Testis (tissue), 3 donors: ENCODE measurements around the gene UBR3. TPM values are rescaled to one million over a fixed set of nuclear protein-coding genes. Genes with fewer than 3 reads are reported as not detected.

Experiments
- DNase-seq: peaks from one replicate; pipeline ENCODE4 v3.0.0-alpha.2; 2019
- H3K27ac ChIP-seq, 2 donors: fragments of 200-600 bp; sonication (generic); one replicate each; pipeline ENCODE4 v1.5.1; 2019
- H3K27me3 ChIP-seq: fragments of 200-600 bp; sonication (generic); one replicate; pipeline ENCODE4 v1.5.1; 2019
- H3K36me3 ChIP-seq: fragments of 200-600 bp; sonication (generic); one replicate; pipeline ENCODE4 v1.5.1; 2017; ENCODE audit warnings: low read depth; ENCODE audit errors: missing control alignments
- H3K4me1 ChIP-seq: fragments of 200-600 bp; sonication (generic); one replicate; pipeline ENCODE4 v1.5.1; 2019
- H3K4me3 ChIP-seq, 2 donors: fragments of 200-600 bp; sonication (generic); one replicate each; pipeline ENCODE4 v1.5.1; 2017 to 2019
- H3K9me3 ChIP-seq: fragments of 200-600 bp; sonication (generic); one replicate; pipeline ENCODE4 v1.5.1; 2017
- CTCF ChIP-seq, 3 experiments: fragments of 450-650 bp in 2 of 3; fragments of 200-600 bp in 1 of 3; sonication (generic) in 1 of 3; IDR thresholded peaks; one replicate each; pipeline ENCODE4 v1.5.1; 2016 to 2019; ENCODE audit warnings: antibody characterized with exemption in 3 of 3, mild to moderate bottlenecking in 2 of 3, moderate library complexity in 1 of 3
- POLR2A ChIP-seq: fragments of 450-650 bp; IDR thresholded peaks from one replicate; pipeline ENCODE4 v1.6.1; 2017; ENCODE audit warnings: antibody characterized with exemption, mild to moderate bottlenecking, moderate library complexity
- WGBS, 2 donors: methylation state at CpG; one replicate each; pipeline ENCODE4 v1.1.5; 2018; 5-methylcytosine and 5-hydroxymethylcytosine counted together
- intact Hi-C: fragments of 100-400 bp; cut with DNase I; formaldehyde crosslinking; loops from one replicate; pipeline ENCODE4 v1.15.1; 2023; ENCODE audit warnings: low total_unique reads
- polyA plus RNA-seq: library from polyadenylated mRNA; stranded (reverse); fragments of 350-450 nt; fragmentation: Illumina TruSeq; extraction: RNeasy Lipid Tissue Mini Kit (QIAGEN cat#74804); gene quantifications from one replicate; pipeline ENCODE4 v1.2.3, GENCODE V29; 2014; ENCODE audit warnings: low read depth, low replicate concordance; ENCODE audit not compliant: insufficient read depth
- total RNA-seq, 2 donors: library from RNA; depleted of rRNA; stranded (reverse); fragments of >200 nt; gene quantifications; one replicate each; pipeline ENCODE4 v1.2.3, GENCODE V29; 2016

UBR3 gene
- total and polyA plus RNA-seq, 3 donors from 2014 or later, result 24.3 to 132 (median 122) TPM

DNA sequence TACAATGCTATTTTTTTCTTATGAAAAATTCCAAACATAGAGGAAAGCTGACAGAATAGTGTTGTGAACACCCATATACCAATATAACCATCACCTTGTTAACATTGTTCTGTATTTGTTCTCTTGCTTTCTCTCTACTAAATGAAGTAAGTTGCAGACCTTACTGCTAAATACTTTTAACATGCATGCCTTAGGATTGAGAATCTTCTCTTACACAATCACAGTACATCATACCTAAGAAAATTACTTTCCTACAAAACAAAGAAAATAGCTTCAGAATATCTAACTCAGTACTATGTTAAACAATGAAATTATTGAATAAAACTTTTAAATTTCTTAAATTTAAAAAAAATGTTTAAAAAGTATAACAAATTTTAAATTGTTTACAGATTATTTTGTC, 136.5 kb downstream of the UBR3 start:
- no peak overlapping the region for H3K4me3 ChIP-seq
- H3K36me3 ChIP-seq, result no peaks in the 10 kb centered on the region
- TF ChIP-seq POLR2A (no peak), CTCF (IDR thresholded peaks at IDR 0.05) (no peak)
- intact Hi-C loops, result no loop called here
- H3K9me3 ChIP-seq, result no peaks in the 10 kb centered on the region
- H3K4me1 ChIP-seq, result no peaks in the 10 kb centered on the region
- H3K27ac ChIP-seq, result no peak overlapping the region
- no peaks in the 10 kb centered on the region for H3K27me3 ChIP-seq
- DNase-seq, result no peak

- H3K4me1 ChIP-seq, result no peaks in the 10 kb centered on the region
- TF ChIP-seq CTCF (IDR thresholded peaks at IDR 0.05) (no peak), POLR2A (no peak)
- H3K36me3 ChIP-seq, result no peaks in the 10 kb centered on the region
- no peak overlapping the region for H3K4me3 ChIP-seq
- intact Hi-C loops, result no loop called here
- DNase-seq, result no peak
- H3K27me3 ChIP-seq, result no peaks in the 10 kb centered on the region
- 70% methylated on average over 2 of the region's 2 CpGs for WGBS, 2 donors
- no peaks in the 10 kb centered on the region for H3K9me3 ChIP-seq
- H3K27ac ChIP-seq, result no peak overlapping the region
Observed at GRCh38 chr2:169964740-169965139, 137.5 kb downstream of the UBR3 start.

DNA sequence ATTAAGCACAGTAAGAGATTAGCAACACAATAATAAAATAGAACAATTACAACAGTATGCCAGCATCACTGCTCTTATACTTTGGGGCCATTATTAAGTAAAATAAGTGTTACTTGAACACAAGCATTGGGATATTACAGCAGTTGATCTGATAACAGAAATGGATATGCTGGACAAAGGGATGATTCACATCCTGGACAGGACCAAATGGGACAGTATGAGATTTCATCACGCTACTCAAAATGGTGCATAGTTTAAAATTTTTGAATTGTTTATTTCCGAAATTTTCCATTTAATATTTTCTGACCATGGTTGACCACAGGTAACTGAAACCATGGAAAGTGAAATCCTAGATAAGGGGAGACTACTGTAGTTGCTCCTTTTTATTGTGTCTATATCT, 138.2 kb downstream of the UBR3 start:
- Histone ChIP-seq H3K4me1 (no peaks in the 10 kb centered on the region), H3K27me3 (no peaks in the 10 kb centered on the region), H3K36me3 (no peaks in the 10 kb centered on the region), H3K27ac (no peak overlapping the region), H3K9me3 (no peaks in the 10 kb centered on the region), H3K4me3 (no peak overlapping the region)
- no peak for TF ChIP-seq CTCF (IDR thresholded peaks at IDR 0.05)
- no peak for TF ChIP-seq POLR2A
- WGBS, 2 donors, result 94 to 97% methylated on average over 2 of the region's 2 CpGs
- DNase-seq, result no peak
- intact Hi-C loops, result no loop called here

GRCh38 chr2:169966454-169966853, 139.2 kb downstream of the UBR3 start:
- Histone ChIP-seq H3K9me3 (no peaks in the 10 kb centered on the region), H3K27ac (no peak overlapping the region), H3K4me3 (no peak overlapping the region), H3K27me3 (no peaks in the 10 kb centered on the region), H3K4me1 (no peaks in the 10 kb centered on the region), H3K36me3 (no peaks in the 10 kb centered on the region)
- DNase-seq, result no peak
- no peak for TF ChIP-seq POLR2A
- TF ChIP-seq CTCF (IDR thresholded peaks at IDR 0.05), result no peak
- WGBS, 2 donors, result 77 to 80% methylated on average over 4 of the region's 4 CpGs
- intact Hi-C loops, result no loop called here

DNA sequence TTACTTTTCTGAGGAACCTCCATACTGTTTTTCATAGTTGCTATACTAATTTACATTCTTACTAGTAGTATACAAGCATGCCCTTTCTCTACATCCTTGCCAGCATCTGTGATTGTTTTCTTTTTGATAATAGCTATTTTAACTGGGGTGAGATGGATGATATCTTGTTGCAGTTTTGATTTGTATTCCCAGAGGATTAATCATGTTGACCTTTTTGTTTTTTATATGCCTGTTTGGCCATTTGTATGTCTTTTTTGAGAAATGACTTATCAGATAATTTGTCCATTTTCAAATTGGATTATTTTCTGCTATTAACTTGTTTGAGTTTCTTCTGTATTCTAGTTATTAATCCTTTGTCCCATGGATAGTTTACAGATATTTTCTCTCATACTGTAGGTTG, 141.5 kb downstream of the UBR3 start:
- Histone ChIP-seq H3K36me3 (no peaks in the 10 kb centered on the region), H3K4me1 (no peaks in the 10 kb centered on the region), H3K27ac (no peak overlapping the region), H3K9me3 (no peaks in the 10 kb centered on the region), H3K4me3 (no peak overlapping the region), H3K27me3 (no peaks in the 10 kb centered on the region)
- TF ChIP-seq CTCF (IDR thresholded peaks at IDR 0.05), result no peak
- TF ChIP-seq POLR2A, result no peak
- DNase-seq, result no peak
- intact Hi-C loops, result no loop called here
